ENCODE data around the gene HAND1.

Gene HAND1

GRCh38 chr5:154464438-154464837 lies 13.6 kb downstream of the HAND1 start:
- Histone ChIP-seq H3K4me3 (replicated peaks; ENCODE audit: insufficient read depth, low read length) (no peak overlapping the region), H3K27me3 (ENCODE audit: insufficient read depth, poor library complexity, severe bottlenecking) (no peaks in the 10 kb centered on the region), H3K27ac (replicated peaks) (no peak overlapping the region)
- no peak for TF ChIP-seq SPI1 (IDR thresholded peaks at IDR 0.05; ENCODE audit: borderline replicate concordance, low read depth)
- no peak for TF ChIP-seq CTCF (IDR thresholded peaks at IDR 0.05; ENCODE audit: insufficient read depth, low read length)
- TF ChIP-seq POLR2AphosphoS5 (IDR thresholded peaks at IDR 0.05; ENCODE audit: low read depth), result no peak
- no peak for TF ChIP-seq REST (IDR thresholded peaks at IDR 0.05; ENCODE audit: insufficient replicate concordance, low read depth)
- TF ChIP-seq GABPA (IDR thresholded peaks at IDR 0.05; ENCODE audit: low read depth), result no peak
- no peak for DNase-seq (ENCODE audit: low read depth in 1 of 2, low spot score in 1 of 2)

GRCh38 chr5:154461531-154461930 lies 16.5 kb downstream of the HAND1 start:
- DNase-seq (ENCODE audit: low read depth in 1 of 2, low spot score in 1 of 2), result no peak
- Histone ChIP-seq H3K27ac (replicated peaks) (no peak overlapping the region), H3K27me3 (ENCODE audit: insufficient read depth, poor library complexity, severe bottlenecking) (no peaks in the 10 kb centered on the region), H3K4me3 (replicated peaks; ENCODE audit: insufficient read depth, low read length) (no peak overlapping the region)
- no peak for TF ChIP-seq POLR2AphosphoS5 (IDR thresholded peaks at IDR 0.05; ENCODE audit: low read depth)
- no peak for TF ChIP-seq SPI1 (IDR thresholded peaks at IDR 0.05; ENCODE audit: borderline replicate concordance, low read depth)
- no peak for TF ChIP-seq CTCF (IDR thresholded peaks at IDR 0.05; ENCODE audit: insufficient read depth, low read length)
- no peak for TF ChIP-seq REST (IDR thresholded peaks at IDR 0.05; ENCODE audit: insufficient replicate concordance, low read depth)

DNA sequence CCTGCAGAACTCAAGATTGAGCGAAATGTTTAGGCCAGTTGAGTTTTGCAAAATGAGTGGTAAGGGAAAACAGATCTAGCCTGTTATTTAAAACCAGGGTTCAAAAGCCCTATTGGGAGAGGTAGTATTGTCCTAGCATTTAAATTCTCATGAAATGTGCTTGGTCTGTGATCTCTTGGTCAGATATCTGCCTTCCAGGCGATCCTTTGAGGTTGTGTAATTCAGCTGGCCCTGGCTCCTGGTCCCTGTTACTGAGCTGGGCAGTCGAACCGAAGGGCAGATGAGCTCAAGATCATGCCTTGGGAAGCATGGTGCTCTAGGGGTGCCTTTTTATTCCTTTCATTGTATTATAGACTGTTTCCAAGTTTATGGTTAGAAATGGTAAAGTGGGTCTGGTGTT lies 17.9 kb downstream of the HAND1 start:
- TF ChIP-seq GABPA (IDR thresholded peaks at IDR 0.05; ENCODE audit: low read depth) (no peak), SPI1 (IDR thresholded peaks at IDR 0.05; ENCODE audit: borderline replicate concordance, low read depth) (no peak), REST (IDR thresholded peaks at IDR 0.05; ENCODE audit: insufficient replicate concordance, low read depth) (no peak), POLR2AphosphoS5 (IDR thresholded peaks at IDR 0.05; ENCODE audit: low read depth) (no peak), CTCF (IDR thresholded peaks at IDR 0.05; ENCODE audit: insufficient read depth, low read length) (no peak)
- DNase-seq (ENCODE audit: low read depth in 1 of 2, low spot score in 1 of 2), result no peak

More for the DNA sequence above, 17.9 kb downstream of the HAND1 start:
- H3K27me3 ChIP-seq (ENCODE audit: insufficient read depth, poor library complexity, severe bottlenecking), result no peaks in the 10 kb centered on the region
- no peak overlapping the region for H3K27ac ChIP-seq (replicated peaks)
- H3K4me3 ChIP-seq (replicated peaks; ENCODE audit: insufficient read depth, low read length), result no peak overlapping the region

Measured in HL-60 (cell line).